GM21515 (cell line): ENCODE measurements around the gene SLC45A2.
"Not testable (repeated sequence)": the region's sequence is repeated elsewhere in the genome, so short reads cannot be mapped to it uniquely, and the experiment has no call there.

Experiments used
- ATAC-seq: cut with Tn5 transposase; IDR thresholded peaks from one replicate; pipeline ENCODE4 v1.9.1; 2021; ENCODE audit not compliant: unreplicated experiment

SLC45A2 gene

DNA sequence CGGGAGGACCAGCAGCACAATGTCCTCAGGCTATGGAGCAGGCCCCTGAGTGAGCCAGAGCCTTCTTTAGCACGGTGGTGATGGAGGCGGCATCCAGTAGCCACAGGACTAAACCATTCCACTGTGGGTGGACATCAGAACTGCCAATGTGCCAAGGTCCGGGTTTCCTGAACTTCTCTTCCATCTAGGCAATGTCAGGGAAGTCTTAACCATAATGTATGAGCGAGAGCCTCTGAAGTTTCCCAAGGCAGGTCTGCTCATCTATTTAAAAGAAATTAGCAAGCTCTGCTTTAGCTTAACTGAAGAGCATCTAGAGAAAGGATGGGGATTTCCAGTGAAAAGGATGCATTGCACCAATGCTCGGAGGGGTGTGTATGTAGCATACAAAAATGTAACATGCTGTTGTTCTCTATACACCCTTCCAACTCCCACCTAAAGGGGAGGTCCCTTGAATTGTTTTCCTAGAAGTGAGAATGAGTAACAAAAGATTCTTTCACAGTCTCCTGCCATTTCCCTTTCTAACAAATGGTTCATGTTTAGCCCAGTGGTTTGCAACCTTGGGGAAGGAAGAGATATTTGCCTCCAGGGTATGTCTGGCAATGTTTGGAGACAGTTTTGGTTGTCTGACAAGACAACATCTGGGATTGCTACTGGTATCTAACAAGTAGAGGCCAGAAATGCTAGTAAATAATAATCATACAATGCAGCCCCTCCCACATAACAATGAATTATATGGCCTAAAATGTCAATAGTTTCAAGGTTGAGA is 54.4 kb downstream of the SLC45A2 start:
- no peak for ATAC-seq

DNA sequence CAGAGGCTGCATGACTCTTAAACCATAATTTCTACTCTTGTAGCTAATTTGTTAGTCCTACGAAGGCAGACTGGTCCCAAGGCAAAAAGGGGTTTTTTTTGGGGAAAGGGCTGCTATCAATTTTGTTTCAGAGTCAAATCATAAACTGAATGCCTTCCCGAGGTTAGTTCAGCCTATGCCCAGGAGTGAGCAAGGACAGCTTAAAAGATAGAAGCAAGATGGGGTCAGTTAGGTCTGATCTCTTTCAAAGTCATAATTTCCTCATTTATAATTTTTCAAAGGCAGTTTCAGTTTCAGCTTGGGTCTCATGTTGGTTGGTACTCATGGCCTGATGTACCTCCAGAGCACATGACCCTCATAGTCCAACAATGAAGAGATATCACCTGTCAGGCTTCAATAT is 56.2 kb downstream of the SLC45A2 start:
- ATAC-seq: no peak

DNA sequence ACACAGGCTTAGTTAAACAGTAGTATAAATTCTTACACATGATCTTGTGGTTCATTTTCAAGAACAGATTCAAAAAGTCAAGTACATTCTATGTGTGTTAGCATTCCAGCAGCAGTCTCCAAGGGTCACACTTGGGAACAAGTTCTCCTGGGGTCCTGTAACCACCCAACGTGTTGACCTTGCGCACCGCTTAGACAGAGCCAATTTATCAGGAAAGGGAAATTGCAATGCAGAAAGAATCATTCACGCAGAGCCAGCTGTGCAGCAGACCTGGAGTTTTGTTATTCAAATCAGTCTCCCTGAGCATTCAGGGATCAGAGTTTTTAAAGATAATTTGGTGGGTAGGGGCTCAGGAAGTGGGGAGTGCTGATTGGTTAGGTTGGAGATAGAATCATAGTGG is 56.8 kb downstream of the SLC45A2 start:
- no peak for ATAC-seq

DNA sequence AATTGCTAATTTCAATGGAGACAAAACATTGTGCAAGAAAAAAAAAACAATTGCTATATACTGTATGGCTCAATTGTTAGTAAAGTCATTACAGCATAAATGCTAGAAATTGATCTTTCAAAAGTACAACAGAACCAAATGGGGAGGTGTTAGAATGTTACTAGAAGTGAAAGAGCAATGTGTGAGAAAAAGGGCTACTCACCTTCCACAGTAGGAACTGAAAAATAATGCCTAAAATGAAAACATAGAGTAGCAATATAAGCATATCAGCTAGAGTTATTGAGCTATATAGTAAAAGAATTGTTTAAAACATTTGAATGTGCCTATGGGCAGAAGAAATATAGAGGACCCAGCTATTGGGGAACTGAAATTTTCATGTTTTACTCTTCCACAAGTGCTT is 59.2 kb downstream of the SLC45A2 start:
- ATAC-seq: no peak

DNA sequence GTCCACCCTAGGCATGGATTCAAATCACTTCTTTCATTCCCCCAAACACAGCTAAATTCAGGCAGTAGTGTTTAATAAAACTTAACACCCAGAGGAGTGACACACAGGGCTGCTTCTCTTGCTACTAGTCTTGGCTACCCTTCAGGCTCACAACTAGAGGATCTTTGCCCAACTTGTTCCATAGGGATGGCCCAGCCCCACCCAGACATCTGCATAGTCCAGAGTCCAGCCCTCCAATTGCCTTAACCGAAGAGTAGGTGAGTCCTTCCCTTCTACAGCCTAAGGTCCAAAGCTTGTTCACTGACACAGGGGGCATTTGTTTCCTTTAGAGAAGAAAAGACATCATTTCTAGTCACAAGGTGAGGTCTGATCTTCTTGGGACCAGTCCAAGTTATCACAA is 63.5 kb downstream of the SLC45A2 start:
- ATAC-seq: no peak

DNA sequence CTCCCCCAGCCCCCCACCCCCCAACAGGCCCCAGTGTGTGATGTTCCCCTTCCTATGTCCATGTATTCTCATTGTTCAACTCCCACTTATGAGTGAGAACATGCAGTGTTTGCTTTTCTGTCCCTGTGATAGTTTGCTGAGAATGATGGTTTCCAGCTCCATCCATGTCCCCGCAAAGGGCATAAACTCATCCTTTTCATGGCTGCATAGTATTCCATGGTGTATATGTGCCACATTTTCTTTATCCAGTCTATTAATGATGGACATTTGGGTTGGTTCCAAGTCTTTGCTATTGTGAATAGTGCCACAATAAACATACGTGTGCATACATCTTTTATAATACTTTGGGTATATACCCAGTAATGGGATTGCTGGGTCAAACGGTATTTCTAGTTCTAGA is 69.6 kb downstream of the SLC45A2 start:
- ATAC-seq: not testable (repeated sequence)

DNA sequence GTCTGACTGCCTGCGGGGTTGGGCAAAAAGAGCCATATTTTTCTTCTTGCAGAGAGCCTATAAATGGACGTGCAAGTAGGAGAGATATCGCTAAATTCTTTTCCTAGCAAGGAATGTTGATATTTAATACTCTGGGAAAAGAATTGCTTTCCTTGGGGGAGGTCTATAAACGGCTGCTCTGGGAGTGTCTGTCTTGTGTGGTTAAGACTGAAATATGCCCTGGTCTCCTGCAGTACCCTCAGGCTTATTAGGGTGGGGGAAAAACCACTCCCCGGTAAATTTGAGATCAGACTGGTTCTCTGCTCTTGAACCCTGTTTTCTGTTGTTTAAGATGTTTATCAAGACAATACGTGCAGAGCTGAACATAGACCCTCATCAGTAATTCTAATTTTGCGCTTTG is 78.2 kb downstream of the SLC45A2 start:
- ATAC-seq: not testable (repeated sequence)

DNA sequence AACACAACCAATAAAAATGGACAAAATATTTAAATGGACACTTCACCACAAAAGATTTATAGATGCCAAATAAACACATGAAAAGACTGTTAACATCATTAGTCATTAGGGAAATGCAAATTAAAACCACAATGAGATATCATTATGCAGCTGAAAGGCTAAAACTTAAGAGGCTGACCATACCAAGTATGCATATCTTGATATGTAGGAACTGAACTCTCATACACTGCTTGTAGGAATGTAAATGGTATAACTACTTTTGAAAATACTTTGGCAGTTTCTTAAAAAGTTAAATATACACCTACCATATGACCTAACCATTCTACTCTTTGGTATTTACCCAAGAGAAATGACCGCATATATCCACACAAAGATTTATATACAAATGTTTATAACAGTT is 79.1 kb downstream of the SLC45A2 start:
- ATAC-seq: no peak

DNA sequence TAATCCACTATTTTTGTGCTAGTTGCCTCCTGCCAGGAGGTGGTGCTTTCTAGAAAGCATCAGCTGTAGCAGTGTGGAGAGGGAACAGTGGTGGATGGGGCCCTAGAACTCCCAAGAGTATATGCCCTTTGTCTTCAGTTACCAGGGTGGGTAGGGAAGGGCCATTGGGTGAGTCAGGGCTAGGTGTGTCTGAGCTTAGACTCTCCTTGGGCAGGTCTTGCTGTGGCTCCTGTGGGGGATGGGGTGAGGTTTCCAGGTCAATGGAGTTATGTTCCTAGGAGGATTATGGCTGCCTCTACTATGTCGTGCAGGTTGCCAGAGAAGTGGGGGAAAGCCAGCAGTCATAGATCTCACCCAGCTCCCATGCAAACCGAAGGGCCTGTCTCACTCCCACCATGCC is 81.4 kb downstream of the SLC45A2 start:
- no peak for ATAC-seq

DNA sequence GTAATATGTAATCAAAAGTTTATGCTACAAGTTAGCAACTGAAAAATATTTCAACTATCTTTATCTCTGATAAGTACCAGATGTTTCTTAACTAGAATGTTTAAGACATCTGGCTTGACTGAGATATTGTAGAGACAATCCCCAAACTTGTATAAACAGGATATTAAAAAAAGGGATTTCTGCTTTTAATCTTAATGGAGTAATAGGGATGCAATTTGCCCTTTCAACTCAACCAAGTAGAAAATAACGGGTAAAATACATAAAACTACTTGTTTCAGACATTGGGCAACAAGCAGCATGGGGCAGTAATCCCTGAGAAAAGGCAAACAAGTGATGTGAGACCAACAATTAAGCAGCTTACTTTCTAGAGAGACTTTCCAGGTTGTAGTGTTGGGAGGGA is 83.3 kb downstream of the SLC45A2 start:
- no peak for ATAC-seq
